H9 (cell line): Measurements from ENCODE around the gene ZP1. TPM values are rescaled to one million over a fixed set of nuclear protein-coding genes. Genes with fewer than 3 reads are reported as not detected.

Experiments used
- DNase-seq: peaks from one replicate; pipeline ENCODE4 v3.0.0-alpha.2; 2017
- H2AFZ ChIP-seq: one replicate; pipeline ENCODE4 v1.6.1; 2013; ENCODE audit warnings: mild to moderate bottlenecking, low read length, control low read depth, moderate library complexity
- H2AK5ac ChIP-seq: 2 replicates; pipeline ENCODE4 v1.6.1; 2013; ENCODE audit warnings: low read length, control low read depth, mixed read lengths; ENCODE audit not compliant: insufficient read length
- H2BK120ac ChIP-seq: one replicate; pipeline ENCODE4 v1.6.1; 2013; ENCODE audit warnings: low read depth, mild to moderate bottlenecking, low read length, control low read depth, inconsistent platforms; ENCODE audit not compliant: poor library complexity, severe bottlenecking
- H2BK12ac ChIP-seq: 2 replicates; pipeline ENCODE4 v1.6.1; 2013; ENCODE audit warnings: low read length, control low read depth, mixed read lengths, low read depth; ENCODE audit not compliant: insufficient read length
- H2BK15ac ChIP-seq: 2 replicates; pipeline ENCODE4 v1.6.1; 2013; ENCODE audit warnings: low read depth, low read length, control low read depth
- H2BK20ac ChIP-seq: one replicate; pipeline ENCODE4 v1.6.1; 2013; ENCODE audit warnings: low read depth, mild to moderate bottlenecking, low read length, control low read depth, inconsistent platforms; ENCODE audit not compliant: poor library complexity, severe bottlenecking
- H2BK5ac ChIP-seq: 2 replicates; pipeline ENCODE4 v1.6.1; 2013; ENCODE audit warnings: low read length, control low read depth, mixed read lengths; ENCODE audit not compliant: insufficient read length
- H3K14ac ChIP-seq: 2 replicates; pipeline ENCODE4 v1.6.1; 2013; ENCODE audit warnings: low read length, control low read depth; ENCODE audit not compliant: insufficient read depth
- H3K18ac ChIP-seq: 2 replicates; pipeline ENCODE4 v1.6.1; 2013; ENCODE audit warnings: low read depth, mild to moderate bottlenecking, mixed read lengths, low read length, control low read depth; ENCODE audit not compliant: insufficient read length
- H3K23ac ChIP-seq: 2 replicates; pipeline ENCODE4 v1.6.1; 2013; ENCODE audit warnings: low read length, control low read depth, mixed read lengths, low read depth; ENCODE audit not compliant: insufficient read length
- H3K23me2 ChIP-seq: 2 replicates; pipeline ENCODE4 v1.6.1; 2013; ENCODE audit warnings: low read depth, mild to moderate bottlenecking, mixed read lengths, low read length, control low read depth; ENCODE audit not compliant: insufficient read length, poor library complexity, severe bottlenecking
- H3K27ac ChIP-seq: 2 replicates; pipeline ENCODE4 v1.5.1; 2013; ENCODE audit warnings: low read length, control low read depth, mixed read lengths, low read depth; ENCODE audit not compliant: insufficient read length
- H3K27me3 ChIP-seq: 2 replicates; pipeline ENCODE4 v1.6.1; 2013; ENCODE audit warnings: low read length, control low read depth, inconsistent platforms; ENCODE audit not compliant: insufficient read depth
- H3K4ac ChIP-seq: 2 replicates; pipeline ENCODE4 v1.6.1; 2013; ENCODE audit warnings: low read depth, mild to moderate bottlenecking, control low read depth, inconsistent platforms, low read length, moderate library complexity
- H3K4me1 ChIP-seq: 2 replicates; pipeline ENCODE4 v1.6.1; 2013; ENCODE audit warnings: low read length, control low read depth, inconsistent platforms; ENCODE audit not compliant: insufficient read depth
- H3K4me2 ChIP-seq: 2 replicates; pipeline ENCODE4 v1.6.1; 2013; ENCODE audit warnings: low read length, control low read depth, mixed read lengths; ENCODE audit not compliant: insufficient read length, insufficient read depth
- H3K56ac ChIP-seq: 2 replicates; pipeline ENCODE4 v1.6.1; 2013; ENCODE audit warnings: low read depth, mild to moderate bottlenecking, mixed read lengths, low read length, control low read depth; ENCODE audit not compliant: insufficient read length
- H3K79me1 ChIP-seq: 2 replicates; pipeline ENCODE4 v1.6.1; 2013; ENCODE audit warnings: low read depth, mild to moderate bottlenecking, moderate library complexity, low read length, control low read depth, inconsistent platforms; ENCODE audit not compliant: insufficient read depth, poor library complexity, severe bottlenecking
- H3K79me2 ChIP-seq: 2 replicates; pipeline ENCODE4 v1.6.1; 2013; ENCODE audit warnings: low read length, control low read depth, inconsistent platforms; ENCODE audit not compliant: insufficient read depth
- H3K9ac ChIP-seq: 2 replicates; pipeline ENCODE4 v1.6.1; 2013; ENCODE audit warnings: low read length, control low read depth, mixed read lengths; ENCODE audit not compliant: insufficient read length; ENCODE audit errors: extremely low read depth
- H3K9me3 ChIP-seq: one replicate; pipeline ENCODE4 v1.6.1; 2013; ENCODE audit warnings: low read depth, low read length, inconsistent platforms; ENCODE audit not compliant: control insufficient read depth
- H3T11ph ChIP-seq: one replicate; pipeline ENCODE4 v1.6.1; 2013; ENCODE audit warnings: mild to moderate bottlenecking, low read length, control low read depth, inconsistent platforms
- H4K20me1 ChIP-seq: one replicate; pipeline ENCODE4 v1.6.1; 2013; ENCODE audit not compliant: control insufficient read depth, insufficient read length, insufficient read depth
- H4K5ac ChIP-seq: 2 replicates; pipeline ENCODE4 v1.6.1; 2013; ENCODE audit warnings: low read depth, mild to moderate bottlenecking, mixed read lengths, low read length, control low read depth; ENCODE audit not compliant: insufficient read length
- H4K8ac ChIP-seq: replicated peaks from 2 replicates; pipeline ENCODE4 v1.6.1; 2013; ENCODE audit warnings: low read length, control low read depth, mixed read lengths, low read depth; ENCODE audit not compliant: insufficient read length
- H4K91ac ChIP-seq: 2 replicates; pipeline ENCODE4 v1.6.1; 2013; ENCODE audit warnings: low read depth, mild to moderate bottlenecking, moderate library complexity, mixed read lengths, low read length, control low read depth; ENCODE audit not compliant: insufficient read length
- H3K27ac Mint-ChIP-seq, 3 experiments: 2 replicates in 2 of 3; 3 replicates in 1 of 3; pipeline ENCODE4 v1.8.0; 2020 to 2021; ENCODE audit warnings: mixed read lengths in 3 of 3, mild to moderate bottlenecking in 1 of 3, moderate library complexity in 1 of 3
- H3K27me3 Mint-ChIP-seq: 2 replicates; pipeline ENCODE4 v1.8.0; 2021; ENCODE audit warnings: low read depth, mild to moderate bottlenecking, moderate library complexity, mixed read lengths
- H3K36me3 Mint-ChIP-seq, 3 experiments: 2 replicates in 2 of 3; 3 replicates in 1 of 3; pipeline ENCODE4 v1.8.0; 2020 to 2021; ENCODE audit warnings: low read depth in 3 of 3, mixed read lengths in 3 of 3; ENCODE audit not compliant: insufficient read depth in 1 of 3
- H3K4me1 Mint-ChIP-seq, 2 experiments: 2 replicates each; pipeline ENCODE4 v1.8.0; 2020; ENCODE audit warnings: mixed read lengths in 2 of 2
- H3K4me3 Mint-ChIP-seq, 2 experiments: 2 replicates in 1 of 2; 3 replicates in 1 of 2; pipeline ENCODE4 v1.8.0; 2020 to 2021; ENCODE audit warnings: mild to moderate bottlenecking in 2 of 2, mixed read lengths in 2 of 2, moderate library complexity in 1 of 2
- H3K9me3 Mint-ChIP-seq, 2 experiments: 2 replicates in 1 of 2; 3 replicates in 1 of 2; pipeline ENCODE4 v1.8.0; 2020; ENCODE audit warnings: mild to moderate bottlenecking in 2 of 2, mixed read lengths in 2 of 2, moderate library complexity in 1 of 2
- CTCF ChIP-seq: fragments of 200-600 bp; sonication (generic); conservative IDR thresholded peaks from 3 replicates; pipeline ENCODE4 v1.8.0; 2021; ENCODE audit warnings: antibody characterized with exemption, mild to moderate bottlenecking
- WGBS: extraction: QIAGEN DNeasy Blood & Tissue Kit; methylation state at CpG from one replicate; pipeline ENCODE4 v1.1.7; 2013; ENCODE audit warnings: missing lambda C conversion rate, low lambda C conversion rate, mixed read lengths; ENCODE audit not compliant: insufficient read length; ENCODE audit errors: extremely low coverage; 5-methylcytosine and 5-hydroxymethylcytosine counted together
- total RNA-seq: library from RNA; stranded (reverse); gene quantifications from 2 replicates; pipeline ENCODE4 v1.2.1, GENCODE V29; 2021

Gene ZP1
- total RNA-seq, 1 experiment from 2014 or later: not detected

- Histone ChIP-seq H3K79me1 (no peaks in the 10 kb centered on the region), H2BK15ac (no peak overlapping the region), H3K4me2 (peak overlapping the region; percentile 76), H4K20me1 (no peaks in the 10 kb centered on the region), H3K23me2 (peaks cover 22% of the 10 kb centered on the region), H4K91ac (no peak overlapping the region), H2AK5ac (no peak overlapping the region), H3K79me2 (no peaks in the 10 kb centered on the region; the same call in 1 of the 2 replicates), H2AFZ (no peak overlapping the region), H4K8ac (no peak overlapping the region), H3K9me3 (no peaks in the 10 kb centered on the region), H3K4ac (no peak overlapping the region), H2BK20ac (no peak overlapping the region), H3K18ac (no peak overlapping the region), H2BK12ac (no peak overlapping the region), H3K23ac (no peak overlapping the region), H3K27ac (no peak overlapping the region), H3K56ac (no peak overlapping the region), H3K14ac (no peak overlapping the region; the same call in 1 of the 2 replicates), H2BK5ac (no peak overlapping the region), H3K27me3 (no peaks in the 10 kb centered on the region), H3K4me1 (peaks cover 2% of the 10 kb centered on the region), H4K5ac (no peak overlapping the region), H2BK120ac (no peak overlapping the region), H3T11ph (no peak overlapping the region), H3K9ac (peak overlapping the region; percentile 25)
- Mint-ChIP-seq H3K27ac (peak overlapping the region in 1 of 3 experiments; percentile 95; a peak in 2 of 7 replicates), H3K4me3 (peak overlapping the region; percentile 94 to 97), H3K36me3 (peaks cover 0 to 10% (median 4%) of the 10 kb centered on the region in 3 experiments; a peak in 5 of 7 replicates), H3K4me1 (peaks cover 40 to 42% of the 10 kb centered on the region in 2 experiments), H3K9me3 (peaks cover under 1% of the 10 kb centered on the region in 2 experiments; a peak in 3 of 5 replicates), H3K27me3 (peaks cover 28% of the 10 kb centered on the region)
- no peak for DNase-seq
- TF ChIP-seq CTCF: no peak
- no CpG with 5 or more reads among the region's 31 CpGs for WGBS
Measured at GRCh38 chr11:60914633-60915247, 47.4 kb downstream of the ZP1 start.
